ENCODE results near the gene BICRA. TPM values are rescaled to one million over a fixed set of nuclear protein-coding genes. Genes with fewer than 3 reads are reported as not detected.

BICRA gene
- total RNA-seq, 2 experiments from 2014 or later: 4.4 to 16.0 TPM

DNA sequence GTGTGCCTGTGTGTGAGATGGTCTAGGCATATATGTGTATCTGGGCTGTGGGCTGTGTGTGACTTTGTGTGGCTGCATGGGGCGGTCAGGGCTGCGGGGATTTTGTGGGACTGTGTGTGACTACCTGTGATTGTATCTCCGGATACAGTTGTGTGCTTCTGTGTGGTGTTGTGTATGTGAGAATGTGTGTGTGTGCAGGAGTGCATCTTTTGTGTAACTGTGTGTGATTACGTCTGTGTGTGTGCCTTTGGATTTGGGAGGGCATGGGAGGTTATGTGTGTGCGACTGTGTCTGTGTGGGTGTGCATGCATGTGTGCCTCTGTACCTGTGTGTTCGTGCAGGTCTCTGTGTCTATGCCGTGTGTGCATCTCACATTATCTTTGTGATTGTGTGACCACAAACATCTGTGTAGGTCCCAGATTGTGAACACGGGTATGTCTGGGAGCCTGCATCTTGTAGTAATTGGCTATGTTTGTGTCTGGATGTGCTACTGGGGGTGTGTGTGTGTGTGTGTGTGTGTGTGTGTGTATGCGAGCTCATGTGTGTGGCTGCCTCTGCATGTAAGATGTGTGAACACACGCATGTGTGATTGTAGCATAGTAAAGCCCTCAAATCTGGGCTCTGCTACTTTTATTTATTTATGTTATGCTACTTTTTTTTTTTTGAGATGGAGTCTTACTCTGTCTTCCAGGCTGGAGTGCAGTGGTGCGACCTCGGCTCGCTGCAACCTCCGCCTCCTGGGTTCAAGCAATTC, 111.9 kb downstream of the BICRA start:
- DNase-seq (ENCODE audit: low spot score): no peak
- H3K4me1 ChIP-seq (ENCODE audit: insufficient read depth, low read length, poor library complexity, severe bottlenecking): no peaks in the 10 kb centered on the region
- no TSS peak for BruUV-seq (replicated peaks)
- no peak for TF ChIP-seq EZH2phosphoT487 (IDR thresholded peaks at IDR 0.05; ENCODE audit: borderline replicate concordance, low read depth, low read length)
- TF ChIP-seq, protein P1, sequence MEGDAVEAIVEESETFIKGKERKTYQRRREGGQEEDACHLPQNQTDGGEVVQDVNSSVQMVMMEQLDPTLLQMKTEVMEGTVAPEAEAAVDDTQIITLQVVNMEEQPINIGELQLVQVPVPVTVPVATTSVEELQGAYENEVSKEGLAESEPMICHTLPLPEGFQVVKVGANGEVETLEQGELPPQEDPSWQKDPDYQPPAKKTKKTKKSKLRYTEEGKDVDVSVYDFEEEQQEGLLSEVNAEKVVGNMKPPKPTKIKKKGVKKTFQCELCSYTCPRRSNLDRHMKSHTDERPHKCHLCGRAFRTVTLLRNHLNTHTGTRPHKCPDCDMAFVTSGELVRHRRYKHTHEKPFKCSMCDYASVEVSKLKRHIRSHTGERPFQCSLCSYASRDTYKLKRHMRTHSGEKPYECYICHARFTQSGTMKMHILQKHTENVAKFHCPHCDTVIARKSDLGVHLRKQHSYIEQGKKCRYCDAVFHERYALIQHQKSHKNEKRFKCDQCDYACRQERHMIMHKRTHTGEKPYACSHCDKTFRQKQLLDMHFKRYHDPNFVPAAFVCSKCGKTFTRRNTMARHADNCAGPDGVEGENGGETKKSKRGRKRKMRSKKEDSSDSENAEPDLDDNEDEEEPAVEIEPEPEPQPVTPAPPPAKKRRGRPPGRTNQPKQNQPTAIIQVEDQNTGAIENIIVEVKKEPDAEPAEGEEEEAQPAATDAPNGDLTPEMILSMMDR (conservative IDR thresholded peaks at IDR 0.05; ENCODE audit: low read length): no peak
- ChIA-PET CTCF (ENCODE audit: unreplicated experiment) (no interaction called here), POLR2A (no interaction called here)
- no peaks in the 10 kb centered on the region for H3K36me3 ChIP-seq (ENCODE audit: insufficient read depth, low read length)
- H3K9me3 ChIP-seq (ENCODE audit: low read length): no peaks in the 10 kb centered on the region
- H3K9me2 ChIP-seq (ENCODE audit: insufficient read depth, low read length): no peaks in the 10 kb centered on the region
- intact Hi-C loops (cut with micrococcal nuclease; ENCODE audit: unreplicated experiment): no loop called here
- H4K20me1 ChIP-seq (ENCODE audit: insufficient read depth, low read length): no peaks in the 10 kb centered on the region
- no peak overlapping the region for H3K4me2 ChIP-seq (ENCODE audit: low read length)
- H3K4me3 ChIP-seq (ENCODE audit: low read depth, low read length, poor library complexity, severe bottlenecking): no peak overlapping the region
- no peak overlapping the region for H3K27ac ChIP-seq (ENCODE audit: low read depth, low read length, poor library complexity, severe bottlenecking)
- H3K79me2 ChIP-seq (ENCODE audit: insufficient read depth, low read depth, low read length): no peaks in the 10 kb centered on the region
- H2AFZ ChIP-seq (ENCODE audit: low read length): no peak overlapping the region

DNA sequence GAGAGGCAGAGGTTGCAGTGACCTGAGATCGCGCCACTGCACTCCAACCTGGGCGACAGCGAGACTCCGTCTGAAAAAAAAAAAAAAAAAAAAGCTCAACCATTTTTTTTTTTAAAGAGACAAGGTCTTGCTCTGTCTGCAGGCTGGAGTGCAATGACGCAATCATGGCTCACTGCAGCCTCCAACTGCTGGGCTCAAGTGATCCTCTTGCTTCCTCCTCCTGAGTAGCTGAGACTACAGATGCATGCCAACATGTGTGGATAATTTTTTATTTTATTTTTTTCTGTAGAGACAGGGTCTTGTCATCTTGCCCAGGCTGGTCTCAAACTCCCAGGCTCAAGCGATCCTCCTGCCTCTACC, 114.6 kb downstream of the BICRA start:
- no peaks in the 10 kb centered on the region for H3K9me3 ChIP-seq (ENCODE audit: low read length)
- intact Hi-C loops (cut with micrococcal nuclease; ENCODE audit: unreplicated experiment): no loop called here
- no peaks in the 10 kb centered on the region for H3K79me2 ChIP-seq (ENCODE audit: insufficient read depth, low read depth, low read length)
- BruUV-seq (replicated peaks): no TSS peak
- no peak overlapping the region for H3K27ac ChIP-seq (ENCODE audit: low read depth, low read length, poor library complexity, severe bottlenecking)
- no peak for DNase-seq (ENCODE audit: low spot score)
- no peaks in the 10 kb centered on the region for H4K20me1 ChIP-seq (ENCODE audit: insufficient read depth, low read length)
- H3K4me1 ChIP-seq (ENCODE audit: insufficient read depth, low read length, poor library complexity, severe bottlenecking): no peaks in the 10 kb centered on the region
- H3K36me3 ChIP-seq (ENCODE audit: insufficient read depth, low read length): no peaks in the 10 kb centered on the region
- TF ChIP-seq EZH2phosphoT487 (IDR thresholded peaks at IDR 0.05; ENCODE audit: borderline replicate concordance, low read depth, low read length): no peak
- TF ChIP-seq, protein P1 (conservative IDR thresholded peaks at IDR 0.05; ENCODE audit: low read length): no peak
- POLR2A ChIA-PET: interaction anchor here (0.6 to 0.7 kb wide), 6 partner anchors 52 to 1282 kb away, joined by 3 to 11 read pairs (median 4); no protein-coding TSS in a partner anchor
- H2AFZ ChIP-seq (ENCODE audit: low read length): no peak overlapping the region
- no peak overlapping the region for H3K4me3 ChIP-seq (ENCODE audit: low read depth, low read length, poor library complexity, severe bottlenecking)
- no peak overlapping the region for H3K4me2 ChIP-seq (ENCODE audit: low read length)
- CTCF ChIA-PET (ENCODE audit: unreplicated experiment): interaction anchor here (0.5 to 0.6 kb wide), 2 partner anchors 39 to 1696 kb away, joined by 3 to 6 read pairs; no protein-coding TSS in a partner anchor
- no peaks in the 10 kb centered on the region for H3K9me2 ChIP-seq (ENCODE audit: insufficient read depth, low read length)

DNA sequence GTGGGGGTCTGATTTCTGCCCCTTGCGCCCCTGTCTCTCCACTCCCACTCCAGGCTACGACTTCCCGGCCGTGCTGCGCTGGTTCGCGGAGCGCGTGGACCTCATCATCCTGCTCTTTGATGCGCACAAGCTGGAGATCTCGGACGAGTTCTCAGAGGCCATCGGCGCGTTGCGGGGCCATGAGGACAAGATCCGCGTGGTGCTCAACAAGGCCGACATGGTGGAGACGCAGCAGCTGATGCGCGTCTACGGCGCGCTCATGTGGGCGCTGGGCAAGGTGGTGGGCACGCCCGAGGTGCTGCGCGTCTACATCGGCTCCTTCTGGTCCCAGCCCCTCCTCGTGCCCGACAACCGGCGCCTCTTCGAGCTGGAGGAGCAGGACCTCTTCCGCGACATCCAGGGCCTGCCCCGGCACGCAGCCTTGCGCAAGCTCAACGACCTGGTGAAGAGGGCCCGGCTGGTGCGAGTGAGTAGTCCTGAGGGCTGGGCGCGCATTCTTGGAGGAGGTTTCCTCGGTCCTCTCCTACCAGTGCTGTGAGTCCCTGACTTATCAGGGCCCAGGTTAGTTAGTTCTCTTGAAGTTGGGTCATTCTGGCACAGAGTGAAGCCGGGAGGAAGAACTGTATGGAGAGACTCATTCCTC, 116.9 kb downstream of the BICRA start:
- Histone ChIP-seq H2AFZ (ENCODE audit: low read length) (no peak overlapping the region), H3K79me2 (ENCODE audit: insufficient read depth, low read depth, low read length) (no peaks in the 10 kb centered on the region), H3K27ac (ENCODE audit: low read depth, low read length, poor library complexity, severe bottlenecking) (no peak overlapping the region), H3K9me2 (ENCODE audit: insufficient read depth, low read length) (no peaks in the 10 kb centered on the region), H3K4me2 (ENCODE audit: low read length) (no peak overlapping the region), H3K36me3 (ENCODE audit: insufficient read depth, low read length) (no peaks in the 10 kb centered on the region), H3K9me3 (ENCODE audit: low read length) (no peaks in the 10 kb centered on the region), H3K4me3 (ENCODE audit: low read depth, low read length, poor library complexity, severe bottlenecking) (no peak overlapping the region), H4K20me1 (ENCODE audit: insufficient read depth, low read length) (no peaks in the 10 kb centered on the region), H3K4me1 (ENCODE audit: insufficient read depth, low read length, poor library complexity, severe bottlenecking) (no peaks in the 10 kb centered on the region)
- ChIA-PET CTCF (ENCODE audit: unreplicated experiment) (no interaction called here), POLR2A (no interaction called here)
- BruUV-seq (replicated peaks): no TSS peak
- intact Hi-C loops (cut with micrococcal nuclease; ENCODE audit: unreplicated experiment): no loop called here
- no peak for DNase-seq (ENCODE audit: low spot score)
- TF ChIP-seq, protein P1 (conservative IDR thresholded peaks at IDR 0.05; ENCODE audit: low read length): no peak
- TF ChIP-seq EZH2phosphoT487 (IDR thresholded peaks at IDR 0.05; ENCODE audit: borderline replicate concordance, low read depth, low read length): no peak
